Transverse colon (tissue), 4 donors: Measurements from ENCODE around the gene SRD5A2.

Experiments used
- POLR2A ChIP-seq: fragments of 450-650 bp; IDR thresholded peaks from one replicate; pipeline ENCODE4 v1.6.1; 2016; ENCODE audit warnings: antibody characterized with exemption, mild to moderate bottlenecking, moderate library complexity
- POLR2AphosphoS5 ChIP-seq, 3 donors: sonication (generic); formaldehyde crosslinking; IDR thresholded peaks; one replicate each; pipeline ENCODE4 v1.6.1; 2016; ENCODE audit warnings: antibody characterized with exemption in 3 of 3
- TF ChIP-seq, protein P1 (sequence below), 5 experiments: fragments of 200-600 bp in 3 of 5; fragments of 450-650 bp in 2 of 5; sonication (generic) in 3 of 5; IDR thresholded peaks; 1 replicate in 2 of 5; 2 replicates in 3 of 5; pipeline ENCODE4 v1.5.1; 2016 to 2017; ENCODE audit warnings: antibody characterized with exemption in 5 of 5, inconsistent platforms in 3 of 5, mild to moderate bottlenecking in 2 of 5, moderate library complexity in 1 of 5

- TF ChIP-seq POLR2AphosphoS5 (IDR thresholded peaks at IDR 0.05) (no peak), POLR2A (no peak)
- TF ChIP-seq, protein P1, sequence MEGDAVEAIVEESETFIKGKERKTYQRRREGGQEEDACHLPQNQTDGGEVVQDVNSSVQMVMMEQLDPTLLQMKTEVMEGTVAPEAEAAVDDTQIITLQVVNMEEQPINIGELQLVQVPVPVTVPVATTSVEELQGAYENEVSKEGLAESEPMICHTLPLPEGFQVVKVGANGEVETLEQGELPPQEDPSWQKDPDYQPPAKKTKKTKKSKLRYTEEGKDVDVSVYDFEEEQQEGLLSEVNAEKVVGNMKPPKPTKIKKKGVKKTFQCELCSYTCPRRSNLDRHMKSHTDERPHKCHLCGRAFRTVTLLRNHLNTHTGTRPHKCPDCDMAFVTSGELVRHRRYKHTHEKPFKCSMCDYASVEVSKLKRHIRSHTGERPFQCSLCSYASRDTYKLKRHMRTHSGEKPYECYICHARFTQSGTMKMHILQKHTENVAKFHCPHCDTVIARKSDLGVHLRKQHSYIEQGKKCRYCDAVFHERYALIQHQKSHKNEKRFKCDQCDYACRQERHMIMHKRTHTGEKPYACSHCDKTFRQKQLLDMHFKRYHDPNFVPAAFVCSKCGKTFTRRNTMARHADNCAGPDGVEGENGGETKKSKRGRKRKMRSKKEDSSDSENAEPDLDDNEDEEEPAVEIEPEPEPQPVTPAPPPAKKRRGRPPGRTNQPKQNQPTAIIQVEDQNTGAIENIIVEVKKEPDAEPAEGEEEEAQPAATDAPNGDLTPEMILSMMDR (IDR thresholded peaks at IDR 0.05): no peak
These were observed 51.5 kb downstream of the SRD5A2 start for GRCh38 chr2:31529256-31529655.
